Activated CD4-positive, alpha-beta T cell treated with anti-CD3 and anti-CD28 coated beads, Interleukin-2, Interleukin-4, amounts not matched to agents 100 ng/mL and 50 ng/mL, durations not matched to agents 16 hours and 8 hours (primary cell): Measurements from ENCODE around the gene EVC2.

Source experiments
- DNase-seq: peaks from one replicate; pipeline ENCODE4 v3.0.0-alpha.2; 2020; ENCODE audit warnings: low spot score

Gene EVC2, protein sequence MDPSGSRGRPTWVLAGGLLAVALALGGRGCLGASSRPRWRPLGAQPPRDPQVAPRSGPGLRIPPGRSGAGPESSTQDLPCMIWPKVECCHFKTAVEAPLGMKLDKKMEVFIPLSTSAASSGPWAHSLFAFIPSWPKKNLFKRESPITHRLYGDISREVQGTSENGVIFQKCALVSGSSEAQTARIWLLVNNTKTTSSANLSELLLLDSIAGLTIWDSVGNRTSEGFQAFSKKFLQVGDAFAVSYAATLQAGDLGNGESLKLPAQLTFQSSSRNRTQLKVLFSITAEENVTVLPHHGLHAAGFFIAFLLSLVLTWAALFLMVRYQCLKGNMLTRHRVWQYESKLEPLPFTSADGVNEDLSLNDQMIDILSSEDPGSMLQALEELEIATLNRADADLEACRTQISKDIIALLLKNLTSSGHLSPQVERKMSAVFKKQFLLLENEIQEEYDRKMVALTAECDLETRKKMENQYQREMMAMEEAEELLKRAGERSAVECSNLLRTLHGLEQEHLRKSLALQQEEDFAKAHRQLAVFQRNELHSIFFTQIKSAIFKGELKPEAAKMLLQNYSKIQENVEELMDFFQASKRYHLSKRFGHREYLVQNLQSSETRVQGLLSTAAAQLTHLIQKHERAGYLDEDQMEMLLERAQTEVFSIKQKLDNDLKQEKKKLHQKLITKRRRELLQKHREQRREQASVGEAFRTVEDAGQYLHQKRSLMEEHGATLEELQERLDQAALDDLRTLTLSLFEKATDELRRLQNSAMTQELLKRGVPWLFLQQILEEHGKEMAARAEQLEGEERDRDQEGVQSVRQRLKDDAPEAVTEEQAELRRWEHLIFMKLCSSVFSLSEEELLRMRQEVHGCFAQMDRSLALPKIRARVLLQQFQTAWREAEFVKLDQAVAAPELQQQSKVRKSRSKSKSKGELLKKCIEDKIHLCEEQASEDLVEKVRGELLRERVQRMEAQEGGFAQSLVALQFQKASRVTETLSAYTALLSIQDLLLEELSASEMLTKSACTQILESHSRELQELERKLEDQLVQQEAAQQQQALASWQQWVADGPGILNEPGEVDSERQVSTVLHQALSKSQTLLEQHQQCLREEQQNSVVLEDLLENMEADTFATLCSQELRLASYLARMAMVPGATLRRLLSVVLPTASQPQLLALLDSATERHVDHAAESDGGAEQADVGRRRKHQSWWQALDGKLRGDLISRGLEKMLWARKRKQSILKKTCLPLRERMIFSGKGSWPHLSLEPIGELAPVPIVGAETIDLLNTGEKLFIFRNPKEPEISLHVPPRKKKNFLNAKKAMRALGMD

DNA sequence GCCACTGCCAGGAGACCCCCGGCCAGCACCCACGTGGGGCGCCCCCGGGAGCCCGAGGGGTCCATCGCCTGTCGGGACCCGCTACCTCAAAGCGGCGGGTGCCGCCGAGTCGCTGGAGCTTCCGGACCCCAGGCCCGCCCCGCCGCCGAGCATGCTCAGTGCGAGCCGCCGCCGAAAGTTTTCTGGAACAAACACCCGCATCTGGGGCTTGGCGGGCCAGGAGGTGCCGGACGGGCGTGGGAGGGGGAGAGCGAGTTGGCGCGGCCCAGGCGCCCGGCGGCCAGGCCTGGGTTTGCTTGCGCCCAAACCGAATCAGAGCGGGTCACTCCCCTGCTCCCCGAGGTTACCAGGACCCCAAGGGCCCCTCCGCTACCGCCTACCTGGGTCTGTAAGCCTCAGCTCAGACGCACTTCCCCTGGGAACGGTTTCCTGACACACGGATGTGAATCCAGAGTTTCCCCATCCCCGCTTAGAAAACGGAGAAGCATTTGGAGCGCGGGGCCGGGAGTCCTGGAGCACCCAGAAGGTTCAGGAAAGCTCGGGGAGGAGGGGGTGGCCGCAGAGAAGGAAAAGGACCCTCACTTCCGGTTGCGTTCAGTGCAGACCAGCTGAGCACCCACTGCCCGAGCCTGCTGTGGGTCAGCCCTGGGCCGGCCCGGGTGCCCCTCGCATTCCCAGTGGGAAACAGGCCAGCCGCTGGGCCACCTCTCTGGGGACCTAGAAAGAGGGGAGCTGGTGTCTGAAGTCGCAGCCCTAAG, at the start of gene EVC2:
Gene EVC2, minus strand, starts transcription at position 111 of the 758 bp plus-strand sequence. Its CDS starts 46 bp downstream, at position 65.
- peak; percentile 25 for DNase-seq

DNA sequence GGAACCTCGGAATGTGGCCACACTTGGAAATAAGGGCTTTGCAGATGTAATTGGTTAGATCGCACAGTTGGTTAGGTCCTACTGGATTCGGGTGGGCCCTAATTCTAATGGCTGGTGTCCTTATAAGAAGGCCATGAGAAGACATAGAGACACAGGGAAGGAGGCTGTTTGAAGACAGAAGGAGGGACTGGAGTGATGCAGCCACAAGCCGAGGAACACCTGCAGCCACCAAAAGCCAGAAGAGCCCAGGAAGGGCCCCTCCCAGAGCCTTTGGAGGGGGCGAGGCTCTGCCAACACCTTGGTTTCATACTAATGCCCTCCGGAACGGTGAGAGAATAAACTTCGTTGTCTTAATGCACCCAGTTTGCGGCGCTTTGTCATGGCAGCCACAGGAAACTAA, 49.6 kb upstream of the EVC2 start:
- no peak for DNase-seq

DNA sequence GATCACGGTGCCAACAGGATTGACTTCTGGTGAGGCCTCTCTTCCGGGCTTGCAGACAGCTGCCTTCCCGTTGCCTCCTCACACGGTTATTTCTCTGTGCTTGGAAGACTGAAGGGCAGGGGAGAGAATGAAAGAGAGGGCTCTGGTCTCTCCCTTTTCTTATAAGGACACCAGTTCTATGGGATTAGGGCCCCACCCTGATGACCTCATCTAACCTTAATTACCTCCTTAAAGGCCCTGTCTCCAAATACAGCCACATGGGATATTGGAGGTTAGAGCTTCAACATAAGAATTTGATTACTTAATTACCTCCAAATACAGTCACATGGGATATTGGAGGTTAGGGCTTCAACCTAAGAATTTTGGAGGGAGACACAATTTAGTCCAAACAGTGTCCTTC, 49.2 kb upstream of the EVC2 start:
- no peak for DNase-seq

DNA sequence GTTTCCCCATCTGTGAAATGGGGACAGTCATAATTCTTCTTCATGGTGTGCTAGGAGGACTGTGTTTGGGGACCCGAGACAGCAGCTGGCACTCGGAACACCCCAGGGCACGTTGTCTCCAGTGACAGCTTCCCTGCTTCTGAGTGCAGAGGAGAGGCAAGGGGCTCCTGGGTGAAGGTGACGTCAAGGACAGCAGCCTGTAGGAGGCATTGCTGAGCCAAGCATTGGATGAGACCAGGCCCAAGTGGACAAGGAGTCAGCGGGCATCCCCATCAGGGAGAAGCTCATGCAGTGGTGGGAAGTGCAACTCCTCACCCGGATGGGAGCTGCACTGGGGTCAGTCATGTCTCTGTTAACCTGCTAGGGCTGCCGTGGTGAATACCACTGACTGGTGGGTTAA, 48.7 kb upstream of the EVC2 start:
- no peak for DNase-seq

DNA sequence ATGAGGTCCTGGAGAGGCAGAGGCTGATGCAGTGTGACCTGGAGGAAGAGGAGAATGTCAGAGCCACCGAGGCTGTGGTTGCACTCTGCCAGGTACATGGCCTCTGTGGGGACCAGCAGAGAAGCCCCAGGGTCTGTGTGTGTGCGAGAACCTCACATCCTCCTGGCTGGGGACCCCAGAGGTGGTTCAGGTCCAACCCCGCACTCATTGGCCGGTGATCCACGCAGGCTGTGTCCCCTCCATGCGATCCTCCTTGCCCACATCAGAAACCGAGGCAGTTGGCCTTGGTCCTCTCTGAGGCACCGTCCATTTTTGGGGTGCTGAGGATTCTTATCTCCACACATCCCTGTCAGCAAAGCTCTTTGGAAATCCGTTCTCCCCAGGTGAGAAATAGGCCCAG, 47.9 kb upstream of the EVC2 start:
- no peak for DNase-seq

DNA sequence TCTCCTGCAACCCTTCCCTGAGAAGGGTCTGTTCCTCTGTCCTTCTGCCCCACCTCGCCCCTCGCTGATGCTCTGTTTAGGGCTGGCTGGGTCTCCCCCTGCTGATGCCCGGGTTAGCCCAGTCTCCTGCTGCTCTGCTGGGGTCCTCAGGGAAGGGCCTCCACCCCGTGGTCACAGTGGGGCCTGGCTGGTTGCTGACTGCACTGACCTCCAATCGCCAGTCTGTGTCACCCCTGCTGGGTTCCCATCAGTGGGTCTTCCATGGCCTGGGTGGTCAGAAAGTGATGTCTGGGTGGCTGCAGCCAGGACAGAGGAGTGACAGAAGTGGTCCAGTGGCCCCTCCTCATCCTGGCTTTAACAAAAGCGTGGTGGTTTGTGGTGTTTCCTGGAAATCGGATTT, 47.3 kb upstream of the EVC2 start:
- no peak for DNase-seq

DNA sequence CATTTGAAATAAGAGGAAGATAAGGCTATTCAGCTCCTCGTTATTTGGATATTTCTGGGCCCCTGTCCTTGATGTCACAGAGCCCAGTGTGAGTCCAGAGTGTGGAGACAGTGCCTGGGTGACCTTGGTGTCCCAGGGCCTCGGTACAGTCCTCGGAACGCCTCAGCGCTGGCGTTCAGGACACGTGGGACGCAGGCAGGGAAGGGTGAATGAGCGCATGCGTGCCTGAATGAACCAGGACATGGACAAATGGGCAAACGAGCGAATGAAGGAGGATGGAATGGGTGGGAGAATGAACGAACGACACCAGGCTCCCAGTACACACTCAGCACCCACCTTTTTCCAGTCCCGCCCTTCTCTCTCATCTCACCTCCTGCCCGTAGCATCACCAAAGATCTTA, 46.8 kb upstream of the EVC2 start:
- DNase-seq: no peak

DNA sequence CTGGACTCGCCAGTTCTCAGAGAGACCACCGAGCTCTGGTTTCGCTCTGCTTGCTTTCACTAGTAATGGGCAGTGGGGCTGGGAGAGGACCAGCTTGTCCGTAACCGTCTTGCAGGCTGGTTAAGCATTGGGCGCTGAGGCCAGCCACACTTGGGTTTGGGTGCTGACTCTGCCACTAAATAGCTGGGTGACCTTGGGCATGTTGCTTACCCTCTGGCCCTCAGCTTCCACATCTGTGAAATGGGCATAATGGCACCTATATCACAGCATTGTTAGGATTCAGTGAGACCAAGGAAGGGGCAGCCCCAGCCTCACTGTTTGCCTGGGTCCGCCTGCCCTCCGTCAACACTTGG, 46.1 kb upstream of the EVC2 start:
- DNase-seq: no peak

DNA sequence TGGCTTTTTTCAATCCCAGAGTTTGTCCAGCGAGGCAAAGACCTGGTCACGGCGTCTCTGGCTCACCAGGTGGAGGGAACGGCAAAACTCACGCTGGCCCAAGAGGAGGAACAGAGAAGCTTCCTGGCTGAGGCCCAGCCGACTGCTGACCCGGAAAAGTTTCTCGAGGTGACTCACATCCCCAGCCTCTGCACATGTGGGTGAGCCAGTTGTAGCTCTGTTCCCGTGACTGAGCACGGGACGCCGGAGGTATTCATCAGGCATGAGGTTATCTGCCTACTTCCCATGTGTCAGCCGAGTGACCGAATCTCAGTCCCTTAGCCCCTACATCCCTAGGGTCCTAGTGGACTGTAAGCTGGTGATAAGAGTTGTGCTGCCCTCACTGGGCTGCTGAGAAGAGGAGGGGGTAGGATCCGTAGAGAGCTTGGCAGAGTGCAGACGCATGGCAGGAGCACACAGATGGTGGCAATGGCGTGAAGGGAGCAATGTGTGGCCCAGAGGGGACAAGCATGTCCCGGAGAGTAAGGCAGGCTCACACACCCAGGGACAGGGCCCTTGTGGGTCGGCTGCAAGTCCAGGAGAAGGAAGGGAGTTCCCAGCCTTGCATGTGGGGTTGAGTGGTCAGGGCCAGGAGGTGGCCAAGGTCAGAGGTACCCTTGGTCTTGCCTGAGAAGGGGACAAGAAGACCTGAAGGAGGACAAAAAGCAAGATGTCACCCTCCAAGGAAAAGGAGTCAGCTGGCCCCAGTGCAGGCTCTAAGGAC, 45.6 kb upstream of the EVC2 start:
- no peak for DNase-seq

DNA sequence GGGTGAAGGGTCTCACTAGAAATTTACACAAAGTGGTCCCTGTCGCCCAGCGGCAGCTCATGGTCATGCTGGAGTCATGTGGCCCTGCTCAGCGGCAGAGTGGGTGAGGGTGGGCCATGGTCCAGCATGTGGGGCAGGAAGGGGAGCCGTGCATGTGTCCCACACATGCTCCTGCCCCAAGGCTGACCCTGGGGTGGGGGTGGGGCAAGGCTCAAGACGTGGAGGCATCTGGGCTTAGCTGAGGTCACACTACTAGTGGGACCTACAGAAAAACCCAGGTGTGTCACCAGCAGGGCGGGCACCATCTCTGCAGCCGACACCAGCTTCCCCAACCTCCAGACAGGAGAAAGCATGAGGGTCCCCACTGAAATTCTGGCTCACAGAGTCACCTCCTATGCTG, 45.0 kb upstream of the EVC2 start:
- no peak for DNase-seq

DNA sequence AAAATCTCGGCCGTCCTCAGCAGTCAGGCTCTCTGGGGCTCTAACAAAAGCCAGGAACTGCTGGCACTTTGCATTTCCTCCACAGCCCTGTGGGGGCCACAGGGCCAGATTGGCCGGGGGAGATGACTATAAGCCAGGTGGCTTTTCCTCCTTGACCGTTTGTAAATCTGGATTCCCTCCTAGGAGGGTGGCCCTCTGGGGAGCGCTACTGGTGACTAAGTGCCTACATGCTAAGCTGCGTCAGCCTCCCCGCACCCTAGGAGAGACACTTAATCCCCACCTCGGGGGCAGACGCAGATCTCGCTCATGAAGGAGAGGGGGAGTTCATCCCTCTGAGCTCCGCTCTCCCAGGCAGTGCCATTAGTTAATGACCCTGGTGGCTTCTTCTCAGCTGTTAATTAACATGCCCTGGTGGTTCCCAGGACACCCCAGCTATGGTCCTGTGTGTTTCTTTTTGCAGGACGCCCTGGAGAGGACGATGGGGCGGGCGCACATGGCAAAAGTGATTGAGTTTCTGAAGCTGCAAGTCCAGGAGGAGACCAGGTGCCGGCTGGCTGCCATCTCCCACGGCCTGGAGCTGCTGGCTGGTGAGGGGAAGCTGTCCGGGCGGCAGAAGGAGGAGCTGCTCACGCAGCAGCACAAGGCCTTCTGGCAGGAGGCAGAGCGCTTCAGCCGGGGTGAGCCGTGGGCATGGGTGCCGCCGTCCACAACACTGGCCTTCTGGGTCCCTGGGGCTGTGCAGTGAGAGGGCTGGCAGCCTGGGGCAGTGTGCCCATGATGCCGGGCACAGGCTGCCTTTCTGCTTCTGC, 44.2 kb upstream of the EVC2 start:
- DNase-seq: no peak

DNA sequence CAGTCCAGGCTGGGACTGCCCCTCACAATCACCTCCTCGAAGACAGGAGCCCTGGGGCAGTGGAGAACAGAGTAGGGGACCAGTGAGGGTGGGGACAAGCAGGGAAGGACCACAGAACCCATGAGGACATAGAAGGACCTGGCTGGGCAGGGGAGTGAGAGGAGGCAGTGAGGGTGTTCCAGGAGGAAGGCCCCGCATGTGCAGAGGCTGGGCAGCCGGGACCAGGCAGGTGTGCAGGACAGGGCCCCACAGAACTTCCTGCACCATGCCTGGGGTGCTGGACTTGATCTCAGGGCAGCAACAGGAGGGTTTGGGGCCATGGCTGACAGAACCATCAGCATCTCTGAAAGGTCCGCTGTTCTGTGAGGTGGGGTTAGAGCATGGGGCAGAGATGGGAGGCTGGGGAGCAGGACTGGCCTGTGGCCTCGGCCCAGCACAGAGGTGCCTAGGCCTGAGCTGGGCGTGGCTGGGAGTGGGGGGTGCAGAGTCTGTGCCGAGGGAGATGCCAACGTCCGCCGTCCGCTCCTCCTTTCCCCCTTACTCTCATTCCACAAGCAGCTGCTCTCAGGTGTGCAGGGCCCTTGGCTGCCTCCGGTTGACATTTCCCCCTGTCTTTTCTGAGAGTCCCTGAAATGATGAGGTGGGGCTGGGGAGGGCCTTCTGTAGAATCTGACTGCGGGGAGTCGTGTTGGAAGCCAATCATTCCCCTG, 43.5 kb upstream of the EVC2 start:
- no peak for DNase-seq

DNA sequence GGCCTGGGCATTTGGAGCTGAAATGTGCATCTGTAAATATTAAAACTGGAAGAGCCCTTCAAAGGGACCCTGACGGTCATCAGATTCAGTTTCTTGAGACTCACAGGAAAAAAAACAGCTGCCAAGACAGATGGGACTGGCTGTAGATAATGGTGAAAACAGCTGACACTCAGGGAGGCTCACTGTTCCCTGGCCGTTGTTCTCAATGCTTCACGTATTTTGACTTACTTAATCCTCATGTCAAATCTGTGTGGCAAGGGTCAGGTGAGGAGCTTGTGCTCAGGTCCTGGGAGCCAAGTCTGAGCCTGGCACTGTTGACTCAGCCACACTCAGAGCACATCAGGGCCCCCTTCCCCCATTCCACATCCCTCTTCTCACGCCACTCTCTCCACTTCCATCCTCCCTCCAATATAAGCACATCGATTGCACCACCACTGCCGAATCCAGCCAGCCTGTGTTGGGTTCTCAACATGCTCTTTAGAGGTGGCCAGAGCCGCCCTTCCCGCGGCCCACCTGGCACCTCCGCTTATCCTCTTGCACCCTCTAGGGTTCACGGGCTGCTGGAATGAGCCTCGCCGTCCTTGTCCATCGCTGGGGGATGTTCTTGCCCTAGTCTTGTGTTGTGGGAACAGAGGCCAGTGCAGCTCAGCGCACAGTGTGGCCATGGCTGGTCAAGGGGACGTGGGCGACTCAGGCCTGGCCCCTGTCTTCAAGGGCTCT, 42.7 kb upstream of the EVC2 start:
- DNase-seq: no peak

DNA sequence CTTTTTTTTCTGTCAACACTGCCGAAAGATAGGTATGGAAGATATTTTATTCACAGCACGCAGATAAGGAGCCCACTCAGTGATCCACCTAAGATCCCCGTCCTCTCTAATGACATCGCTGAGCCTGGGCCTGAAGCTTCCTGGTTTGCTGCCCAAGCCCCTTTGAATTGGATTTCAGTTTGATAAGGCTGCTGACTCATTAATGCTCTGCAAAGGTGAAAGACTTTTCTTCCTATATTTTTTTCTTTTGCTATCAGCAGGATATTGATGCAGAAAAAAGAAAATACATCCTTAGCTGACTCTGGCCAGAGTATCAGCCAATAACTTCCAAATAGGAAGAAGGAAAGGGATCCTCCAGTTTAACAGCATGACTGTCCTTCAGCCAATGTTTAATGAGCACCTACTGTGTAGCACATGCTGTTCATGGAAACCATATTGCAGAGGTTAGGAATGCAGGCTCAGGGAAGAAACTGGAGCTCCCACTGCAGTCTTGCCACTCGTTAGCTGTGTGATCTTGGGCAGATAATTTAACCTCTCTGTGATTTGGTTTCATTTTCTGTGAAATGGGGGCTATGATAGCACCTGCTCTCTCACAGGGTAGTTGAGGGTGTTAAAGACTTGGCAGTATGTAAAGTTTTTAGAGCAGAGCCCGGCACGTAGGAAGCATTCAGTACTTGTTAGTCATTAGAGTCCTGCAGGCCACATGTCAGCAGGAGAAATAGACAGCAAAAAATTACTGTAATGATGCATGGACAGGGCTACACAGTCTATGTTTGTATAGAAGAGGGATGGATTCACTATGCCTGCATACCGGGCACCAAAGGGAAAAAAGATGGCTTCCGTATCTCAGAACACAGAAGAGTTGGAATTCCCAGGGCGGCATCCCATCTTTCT, 41.9 kb upstream of the EVC2 start:
- no peak for DNase-seq

DNA sequence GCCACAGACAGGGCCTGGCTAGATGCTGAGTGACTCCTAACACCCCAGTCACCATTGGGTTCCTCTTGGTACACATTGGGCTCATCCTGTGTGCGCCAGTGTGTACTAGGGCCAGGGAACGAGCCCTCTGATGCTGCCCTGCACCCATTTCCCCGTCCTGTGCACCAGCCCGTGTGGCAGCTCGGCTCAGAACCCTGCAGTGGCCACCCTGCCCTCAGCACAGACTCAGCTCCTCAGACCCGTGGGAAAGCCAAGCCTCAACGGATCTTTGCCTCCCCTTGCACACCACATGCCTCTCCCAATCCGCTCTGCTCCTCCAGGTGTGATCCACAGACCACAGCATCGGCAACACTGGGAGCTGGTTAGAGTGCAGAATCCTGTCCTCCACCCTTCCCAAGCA, 41.2 kb upstream of the EVC2 start:
- DNase-seq: no peak

DNA sequence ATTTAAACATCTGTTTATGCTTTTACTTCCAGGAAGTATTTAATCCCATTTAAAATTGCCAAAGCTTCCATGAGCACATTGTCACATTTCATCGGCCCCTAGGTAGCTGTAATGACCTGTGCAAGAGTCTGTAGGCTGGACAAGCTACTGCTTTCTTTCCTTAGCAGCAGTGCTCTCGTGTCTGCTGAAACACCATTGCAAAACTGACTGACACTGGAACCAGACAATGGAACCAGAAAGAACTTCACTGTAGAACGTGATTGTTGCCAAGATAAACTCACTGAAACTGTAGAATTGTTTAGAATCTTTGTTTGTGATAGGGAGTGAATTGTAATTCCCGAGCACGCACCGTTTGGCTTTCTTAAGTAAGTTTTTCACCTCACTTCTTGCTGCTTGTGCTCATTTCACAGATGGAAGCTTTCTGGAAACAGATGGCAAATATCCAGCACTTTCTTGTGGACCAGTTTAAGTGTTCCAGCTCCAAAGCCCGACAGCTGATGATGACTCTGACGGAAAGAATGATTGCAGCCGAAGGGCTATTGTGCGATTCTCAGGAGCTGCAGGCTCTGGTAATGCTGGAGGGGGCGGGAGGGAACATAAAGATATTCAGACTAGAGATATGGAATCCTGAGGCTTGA, 39.5 kb upstream of the EVC2 start:
- DNase-seq: no peak
